ENCODE data around the gene FKBP1A. TPM values are rescaled to one million over a fixed set of nuclear protein-coding genes. Genes with fewer than 3 reads are reported as not detected.

The FKBP1A gene
- total RNA-seq, 1 donor from 2014 or later: 128 TPM

GRCh38 chr20:1334761-1335160 lies 58.1 kb downstream of the FKBP1A start:
- H3K36me3 Mint-ChIP-seq (ENCODE audit: low read depth): peaks cover 37% of the 10 kb centered on the region
- DNase-seq: no peak

GRCh38 chr20:1334370-1334731 lies 58.5 kb downstream of the FKBP1A start:
- H3K4me1 Mint-ChIP-seq: peaks cover 48% of the 10 kb centered on the region
- ChIA-PET POLR2A (interaction anchor here (1.4 kb wide), 1 partner anchor 9 kb away, joined by 3 read pairs; no protein-coding TSS in a partner anchor), CTCF (no interaction called here)
- intact Hi-C loops (cut with micrococcal nuclease): no loop called here
- TF ChIP-seq CTCF (IDR thresholded peaks at IDR 0.05): no peak
- ATAC-seq (ENCODE audit: low read depth) (no peak), DNase-seq (no peak)
- H3K36me3 Mint-ChIP-seq (ENCODE audit: low read depth): peaks cover 37% of the 10 kb centered on the region
- H3K9me3 Mint-ChIP-seq: no peaks in the 10 kb centered on the region
- H3K4me3 Mint-ChIP-seq: no peak overlapping the region
- no peaks in the 10 kb centered on the region for H3K27me3 Mint-ChIP-seq
- H3K27ac Mint-ChIP-seq: no peak overlapping the region

More at GRCh38 chr20:1334761-1335160, 58.1 kb downstream of the FKBP1A start:
- Mint-ChIP-seq H3K27ac (no peak overlapping the region), H3K4me3 (no peak overlapping the region), H3K4me1 (peaks cover 44% of the 10 kb centered on the region), H3K9me3 (no peaks in the 10 kb centered on the region), H3K27me3 (no peaks in the 10 kb centered on the region)
- ChIA-PET CTCF (no interaction called here), POLR2A (interaction anchor here (1.4 kb wide), 1 partner anchor 10 kb away, joined by 3 read pairs; no protein-coding TSS in a partner anchor)
- intact Hi-C loops (cut with micrococcal nuclease): no loop called here
- no peak for TF ChIP-seq CTCF (IDR thresholded peaks at IDR 0.05)
- ATAC-seq (ENCODE audit: low read depth): no peak

- ATAC-seq (ENCODE audit: low read depth): no peak
- Mint-ChIP-seq H3K27me3 (no peaks in the 10 kb centered on the region), H3K4me3 (no peak overlapping the region), H3K4me1 (peaks cover 53% of the 10 kb centered on the region), H3K27ac (no peak overlapping the region), H3K36me3 (ENCODE audit: low read depth) (peaks cover 37% of the 10 kb centered on the region), H3K9me3 (no peaks in the 10 kb centered on the region)
- ChIA-PET CTCF (interaction anchor here (1.3 kb wide), 1 partner anchor 170 kb away, joined by 4 read pairs; no protein-coding TSS in a partner anchor), POLR2A (interaction anchor here (1.4 kb wide), 1 partner anchor 9 kb away, joined by 3 read pairs; no protein-coding TSS in a partner anchor)
- DNase-seq: peak; percentile 4
- intact Hi-C loops (cut with micrococcal nuclease): no loop called here
- TF ChIP-seq CTCF (IDR thresholded peaks at IDR 0.05): no peak
Observed at GRCh38 chr20:1333462-1334369, 59.1 kb downstream of the FKBP1A start.

- no peaks in the 10 kb centered on the region for H3K27me3 Mint-ChIP-seq
- ChIA-PET CTCF (interaction anchor here (0.6 to 1.3 kb wide), 2 partner anchors 19 to 171 kb away, joined by 3 to 4 read pairs; no protein-coding TSS in a partner anchor), POLR2A (interaction anchor here (0.8 kb wide), 1 partner anchor 10 kb away, joined by 3 read pairs; no protein-coding TSS in a partner anchor)
- no peak for TF ChIP-seq CTCF (IDR thresholded peaks at IDR 0.05)
- H3K4me3 Mint-ChIP-seq: no peak overlapping the region
- intact Hi-C loops (cut with micrococcal nuclease): no loop called here
- ATAC-seq (ENCODE audit: low read depth) (no peak), DNase-seq (peak; percentile 3)
- H3K36me3 Mint-ChIP-seq (ENCODE audit: low read depth): peaks cover 40% of the 10 kb centered on the region
- peaks cover 62% of the 10 kb centered on the region for H3K4me1 Mint-ChIP-seq
- H3K9me3 Mint-ChIP-seq: no peaks in the 10 kb centered on the region
- no peak overlapping the region for H3K27ac Mint-ChIP-seq
Observed at GRCh38 chr20:1332749-1333300, 60.0 kb downstream of the FKBP1A start.

Data from activated B cell treated with CpG ODN at 0.5 μM for 24 hours (primary cell).